Measurements from ENCODE around the gene FAM221B.

GRCh38 chr9:35829764-35830096 lies 1.2 kb upstream of the FAM221B start:
- TF ChIP-seq GATA2 (IDR thresholded peaks at IDR 0.05; ENCODE audit: low read depth, low read length), result no peak
- no peak for TF ChIP-seq GATA3 (IDR thresholded peaks at IDR 0.05; ENCODE audit: low read depth, low read length)
